Stimulated activated CD4-positive, alpha-beta T cell treated with anti-CD3 and anti-CD28 coated beads, Interleukin-15, amount 100 ng/mL, for 24 hours (primary cell): ENCODE results near the gene KCNH3.

ENCODE experiments used
- DNase-seq: peaks from one replicate; pipeline ENCODE4 v3.0.0-alpha.2; 2020

KCNH3 gene

GRCh38 chr12:49546481-49546880, 7.7 kb downstream of the KCNH3 start:
- DNase-seq, result no peak

- DNase-seq, result no peak
These were observed 8.4 kb downstream of the KCNH3 start for GRCh38 chr12:49547090-49547690.

DNA sequence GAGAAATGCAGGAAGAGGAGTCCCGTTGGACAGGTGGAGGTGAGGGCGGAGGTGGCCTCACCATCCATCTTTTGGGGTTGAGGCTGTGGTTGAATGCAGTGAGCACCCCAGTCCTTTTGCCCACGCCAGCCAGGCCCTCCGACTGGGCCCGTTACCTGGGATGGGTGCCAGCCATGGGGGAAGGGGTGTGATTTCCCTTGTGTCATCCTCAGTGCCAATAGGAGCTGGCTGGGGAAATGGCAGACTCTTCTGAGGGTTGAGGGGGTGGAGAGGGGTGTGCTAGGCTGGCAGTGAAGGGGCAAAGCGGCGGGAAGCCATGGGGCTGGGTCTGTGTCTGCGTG, 9.6 kb downstream of the KCNH3 start:
- no peak for DNase-seq

- DNase-seq, result peak; percentile 50
These were observed 10.2 kb downstream of the KCNH3 start for GRCh38 chr12:49548822-49549648.

DNA sequence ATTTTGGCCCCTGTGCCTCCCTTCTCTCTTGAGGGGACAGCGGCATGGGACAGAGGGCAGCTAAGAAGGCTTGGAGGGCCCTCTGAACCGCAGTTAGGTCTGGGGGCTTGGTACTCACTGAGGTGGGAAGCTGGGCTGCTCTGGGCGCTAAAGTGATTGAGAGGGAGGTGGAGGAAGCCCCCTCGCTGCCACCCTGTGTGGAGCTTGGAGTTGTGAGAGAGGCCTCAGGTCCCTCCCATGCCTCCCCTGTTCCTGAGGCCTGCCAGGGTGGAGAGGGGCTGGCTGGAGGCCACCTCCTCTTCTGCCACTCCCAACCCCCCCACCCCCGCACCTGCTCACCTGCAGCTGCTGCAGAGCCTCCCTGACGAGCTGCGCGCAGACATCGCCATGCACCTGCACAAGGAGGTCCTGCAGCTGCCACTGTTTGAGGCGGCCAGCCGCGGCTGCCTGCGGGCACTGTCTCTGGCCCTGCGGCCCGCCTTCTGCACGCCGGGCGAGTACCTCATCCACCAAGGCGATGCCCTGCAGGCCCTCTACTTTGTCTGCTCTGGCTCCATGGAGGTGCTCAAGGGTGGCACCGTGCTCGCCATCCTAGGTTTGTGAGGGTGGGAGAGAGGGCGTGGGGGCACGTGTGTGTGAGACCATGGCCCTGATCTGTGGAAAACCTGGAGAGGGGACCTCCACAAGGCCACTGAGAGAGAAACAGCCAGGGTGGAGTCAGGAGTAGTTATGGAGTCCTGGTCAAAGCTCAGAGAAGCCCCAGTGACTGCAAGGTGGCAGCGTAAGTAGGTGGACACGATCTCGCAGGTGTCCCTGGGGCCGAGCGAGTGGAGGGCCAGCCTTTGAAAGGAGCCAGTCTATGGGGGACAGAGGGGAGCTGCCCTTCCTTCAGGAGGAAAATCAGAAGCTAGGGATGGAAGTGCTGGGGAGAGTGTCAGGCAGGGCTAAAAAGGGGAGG, 11.2 kb downstream of the KCNH3 start:
- no peak for DNase-seq

DNA sequence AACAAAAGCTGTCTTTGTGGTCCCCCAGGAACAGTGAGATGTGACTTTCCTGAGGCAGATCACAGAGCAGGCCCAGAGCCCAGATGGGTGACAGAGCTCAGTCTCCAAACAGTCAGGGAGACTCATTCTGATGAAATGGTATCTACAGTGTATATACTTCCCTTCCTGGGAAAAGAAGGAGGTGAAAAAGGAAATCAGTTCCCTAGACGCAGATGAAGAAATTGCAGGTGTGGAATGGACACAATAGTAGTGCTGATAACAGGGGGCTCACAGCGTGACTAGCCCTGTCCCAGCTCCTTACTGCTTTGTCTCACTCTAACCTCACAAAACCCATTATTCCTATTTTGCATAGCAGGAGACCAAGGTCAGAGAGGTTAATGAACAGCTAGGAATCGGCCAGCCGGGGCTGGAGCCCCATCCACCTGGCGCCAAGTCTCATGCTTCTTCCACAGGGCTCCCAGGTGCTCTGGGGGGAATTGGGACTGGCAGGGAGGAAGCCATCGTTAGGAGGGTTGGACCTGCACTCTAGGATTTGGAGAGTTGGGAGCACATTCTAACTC, 11.9 kb downstream of the KCNH3 start:
- no peak for DNase-seq

DNA sequence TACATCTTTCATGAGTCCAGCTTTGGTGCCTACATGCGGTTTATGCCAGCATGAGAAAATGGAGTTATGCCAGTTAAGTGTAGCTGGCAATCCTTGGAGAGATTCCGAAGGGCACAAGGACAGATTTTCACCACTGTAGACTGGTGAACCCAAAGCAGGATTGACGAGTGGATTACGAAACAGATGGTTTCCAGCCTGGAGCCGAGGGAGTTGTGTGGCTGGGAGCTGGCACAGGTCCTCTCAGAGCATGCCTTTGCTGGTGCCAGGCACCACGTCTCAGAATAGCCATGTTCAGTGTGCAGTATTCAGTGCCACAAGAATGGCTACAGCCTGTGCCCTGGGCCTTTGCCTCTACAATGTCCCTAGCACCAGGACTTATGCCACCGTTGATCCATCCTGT, 13.2 kb downstream of the KCNH3 start:
- no peak for DNase-seq

DNA sequence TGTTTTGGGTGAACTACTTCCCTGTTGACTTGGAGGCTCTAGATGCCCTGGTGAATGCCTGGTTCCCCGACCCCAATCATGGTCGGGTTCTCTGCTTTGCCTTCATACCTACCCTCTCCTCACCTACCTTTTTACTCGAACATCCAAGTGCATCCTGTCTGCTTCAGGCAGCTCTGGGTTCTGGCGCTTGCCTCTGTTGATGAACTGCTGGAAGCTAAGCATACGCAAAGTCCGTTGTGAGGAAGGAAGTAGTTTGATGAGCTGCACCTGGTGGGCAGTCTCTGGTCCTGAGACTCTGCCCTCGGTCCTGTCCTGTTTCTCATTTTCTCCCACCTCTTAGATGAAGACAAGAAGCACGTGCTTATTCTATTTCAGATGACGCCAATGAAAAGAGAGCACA, 13.6 kb downstream of the KCNH3 start:
- no peak for DNase-seq

DNA sequence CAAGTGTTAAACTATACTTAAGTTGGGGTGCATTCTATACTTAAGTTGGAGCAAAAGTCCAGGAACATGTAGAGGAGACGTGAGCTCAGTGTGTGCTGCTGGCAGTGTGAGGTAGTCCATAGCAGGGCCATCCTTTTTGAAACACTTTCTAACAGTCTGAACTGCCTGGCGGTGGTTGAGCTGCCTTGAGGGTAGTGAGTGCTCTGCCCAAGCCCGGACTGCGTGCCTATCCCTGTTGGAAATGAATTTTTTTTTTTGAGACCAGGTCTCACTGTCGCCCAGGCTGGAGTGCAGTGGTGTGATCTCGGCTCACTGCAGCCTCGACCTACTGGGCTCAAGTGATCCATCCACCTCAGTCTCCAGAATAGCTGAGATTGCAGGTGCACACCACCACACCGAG, 14.1 kb downstream of the KCNH3 start:
- no peak for DNase-seq

GRCh38 chr12:49553512-49554088, 14.8 kb downstream of the KCNH3 start:
- no peak for DNase-seq

DNA sequence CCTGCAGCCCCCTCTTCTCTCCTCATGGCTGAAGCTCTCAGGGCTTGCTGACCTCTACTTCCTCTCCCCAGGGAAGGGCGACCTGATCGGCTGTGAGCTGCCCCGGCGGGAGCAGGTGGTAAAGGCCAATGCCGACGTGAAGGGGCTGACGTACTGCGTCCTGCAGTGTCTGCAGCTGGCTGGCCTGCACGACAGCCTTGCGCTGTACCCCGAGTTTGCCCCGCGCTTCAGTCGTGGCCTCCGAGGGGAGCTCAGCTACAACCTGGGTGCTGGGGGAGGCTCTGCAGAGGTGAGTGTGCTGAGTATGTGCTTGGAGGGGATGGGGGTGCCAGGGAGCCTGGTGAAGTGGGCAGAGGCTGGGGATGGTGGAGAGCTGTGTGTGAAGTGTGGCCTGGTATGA, 15.4 kb downstream of the KCNH3 start:
- no peak for DNase-seq

- no peak for DNase-seq
These were observed 17.0 kb downstream of the KCNH3 start for GRCh38 chr12:49555631-49556390.

DNA sequence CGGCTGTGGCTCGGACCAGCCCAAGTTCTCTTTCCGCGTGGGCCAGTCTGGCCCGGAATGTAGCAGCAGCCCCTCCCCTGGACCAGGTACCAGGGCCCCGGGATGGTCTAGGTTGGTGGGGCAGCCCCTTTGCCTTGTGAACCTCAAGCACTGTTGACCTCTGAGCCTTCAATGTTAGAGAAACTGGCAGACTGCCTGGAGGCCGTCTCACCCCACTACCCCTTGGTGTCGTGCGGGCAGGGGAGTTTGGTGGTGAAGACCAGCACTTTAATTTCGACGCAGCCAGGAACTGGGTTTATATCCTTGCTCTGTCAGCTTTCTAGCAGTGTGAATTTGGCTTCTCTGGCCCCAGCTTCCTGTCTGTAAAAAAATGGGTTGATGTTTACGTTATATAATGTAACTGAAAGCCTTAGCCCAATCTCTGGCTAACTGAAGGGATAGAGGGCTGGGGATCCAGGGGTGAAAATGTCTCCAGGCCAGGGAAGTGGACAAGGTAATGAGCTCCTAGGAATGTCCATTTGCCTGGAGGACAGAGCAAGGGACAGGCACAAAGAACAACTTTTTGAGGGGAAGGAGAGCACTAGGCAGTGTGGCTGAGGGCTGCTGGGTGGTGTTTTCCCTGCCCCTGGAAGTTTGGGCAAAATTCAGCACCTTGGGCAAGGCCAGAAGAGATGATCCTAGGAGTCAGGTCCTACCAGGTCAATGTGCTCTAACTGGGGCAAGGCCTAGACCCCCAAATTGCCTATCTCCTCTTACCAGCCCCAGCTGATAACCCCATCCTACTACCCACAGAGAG, 17.8 kb downstream of the KCNH3 start:
- DNase-seq, result no peak

DNA sequence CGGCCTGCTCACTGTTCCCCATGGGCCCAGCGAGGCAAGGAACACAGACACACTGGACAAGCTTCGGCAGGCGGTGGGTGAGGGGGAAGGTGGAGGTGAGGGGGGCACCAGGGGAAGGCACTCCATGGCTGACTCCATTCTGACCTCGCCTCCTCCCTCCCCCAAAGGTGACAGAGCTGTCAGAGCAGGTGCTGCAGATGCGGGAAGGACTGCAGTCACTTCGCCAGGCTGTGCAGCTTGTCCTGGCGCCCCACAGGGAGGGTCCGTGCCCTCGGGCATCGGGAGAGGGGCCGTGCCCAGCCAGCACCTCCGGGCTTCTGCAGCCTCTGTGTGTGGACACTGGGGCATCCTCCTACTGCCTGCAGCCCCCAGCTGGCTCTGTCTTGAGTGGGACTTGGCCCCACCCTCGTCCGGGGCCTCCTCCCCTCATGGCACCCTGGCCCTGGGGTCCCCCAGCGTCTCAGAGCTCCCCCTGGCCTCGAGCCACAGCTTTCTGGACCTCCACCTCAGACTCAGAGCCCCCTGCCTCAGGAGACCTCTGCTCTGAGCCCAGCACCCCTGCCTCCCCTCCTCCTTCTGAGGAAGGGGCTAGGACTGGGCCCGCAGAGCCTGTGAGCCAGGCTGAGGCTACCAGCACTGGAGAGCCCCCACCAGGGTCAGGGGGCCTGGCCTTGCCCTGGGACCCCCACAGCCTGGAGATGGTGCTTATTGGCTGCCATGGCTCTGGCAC, 18.5 kb downstream of the KCNH3 start:
- no peak for DNase-seq

GRCh38 chr12:49557917-49558215, 19.0 kb downstream of the KCNH3 start:
- no peak for DNase-seq

GRCh38 chr12:49558526-49558925, 19.7 kb downstream of the KCNH3 start:
- no peak for DNase-seq

- DNase-seq, result no peak
These were observed 20.3 kb downstream of the KCNH3 start for GRCh38 chr12:49559011-49559675.

DNA sequence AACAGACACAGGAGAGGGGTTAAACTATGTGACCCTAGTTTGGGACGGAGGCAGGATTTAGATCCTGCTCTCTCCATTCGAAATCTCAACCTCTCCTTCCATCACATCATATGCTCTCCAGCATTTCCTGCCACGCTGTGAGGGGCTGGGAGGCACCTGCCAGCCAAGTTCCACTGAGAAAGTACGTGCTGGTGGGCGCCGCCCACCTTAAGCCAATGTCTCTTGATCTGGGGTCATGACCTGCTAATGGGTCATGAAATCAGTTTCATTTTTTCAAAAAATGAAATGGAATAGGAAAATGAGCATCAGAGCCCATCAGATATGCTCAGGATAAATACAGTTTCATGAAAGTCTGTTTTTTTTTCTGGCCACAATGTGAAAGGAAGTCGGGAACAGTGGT, 21.9 kb downstream of the KCNH3 start:
- DNase-seq, result no peak

DNA sequence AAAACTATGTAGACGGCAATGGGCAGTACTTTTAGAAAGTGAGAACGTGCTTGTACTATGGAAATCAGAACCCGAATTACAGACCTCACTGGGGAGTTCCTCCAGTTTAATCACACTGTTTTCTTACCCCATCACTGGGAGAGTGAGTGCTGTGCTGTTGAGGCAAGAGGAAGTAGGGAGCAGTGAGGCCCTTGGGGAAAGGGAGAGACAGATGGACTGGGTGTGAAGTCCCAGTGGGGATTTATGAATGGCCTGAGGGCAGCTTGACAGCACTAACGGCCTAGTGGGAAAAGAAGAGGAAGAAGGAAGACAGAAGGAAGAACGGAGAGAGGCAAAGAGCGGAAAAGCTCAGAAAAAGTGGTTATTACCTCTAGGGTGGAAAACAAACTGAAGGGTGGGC, 23.4 kb downstream of the KCNH3 start:
- DNase-seq, result no peak

- DNase-seq, result no peak
These were observed 24.0 kb downstream of the KCNH3 start for GRCh38 chr12:49562831-49563230.
